Activated naive CD4-positive, alpha-beta T cell treated with anti-CD3 and anti-CD28 coated beads, Interleukin-2, amount 10 ng/mL, durations not matched to agents 7 days and 5 days (primary cell): ENCODE data around the gene CEP112.

Experiments
- CTCF ChIA-PET: fragments of 350-600 bp; sonication (Branson Sonifier 250); formaldehyde crosslinking; loops from one replicate; lab custom pipeline; 2021; ENCODE audit warnings: antibody characterized with exemption; lab: Charles Lee
- DNase-seq: peaks from one replicate; pipeline ENCODE4 v3.0.0-alpha.2; 2020
- H3K27ac Mint-ChIP-seq: one replicate; pipeline ENCODE4 v1.8.0; 2021; ENCODE audit warnings: mild to moderate bottlenecking, moderate library complexity, mixed read lengths
- H3K27me3 Mint-ChIP-seq: one replicate; pipeline ENCODE4 v1.8.0; 2021; ENCODE audit warnings: mild to moderate bottlenecking, mixed read lengths
- H3K36me3 Mint-ChIP-seq: one replicate; pipeline ENCODE4 v1.8.0; 2021; ENCODE audit warnings: mixed read lengths
- H3K4me1 Mint-ChIP-seq: one replicate; pipeline ENCODE4 v1.8.0; 2021; ENCODE audit warnings: mixed read lengths
- H3K4me3 Mint-ChIP-seq: one replicate; pipeline ENCODE4 v1.8.0; 2021; ENCODE audit warnings: mild to moderate bottlenecking, moderate library complexity, mixed read lengths
- H3K9me3 Mint-ChIP-seq: one replicate; pipeline ENCODE4 v1.8.0; 2021; ENCODE audit warnings: mixed read lengths

Gene CEP112

DNA sequence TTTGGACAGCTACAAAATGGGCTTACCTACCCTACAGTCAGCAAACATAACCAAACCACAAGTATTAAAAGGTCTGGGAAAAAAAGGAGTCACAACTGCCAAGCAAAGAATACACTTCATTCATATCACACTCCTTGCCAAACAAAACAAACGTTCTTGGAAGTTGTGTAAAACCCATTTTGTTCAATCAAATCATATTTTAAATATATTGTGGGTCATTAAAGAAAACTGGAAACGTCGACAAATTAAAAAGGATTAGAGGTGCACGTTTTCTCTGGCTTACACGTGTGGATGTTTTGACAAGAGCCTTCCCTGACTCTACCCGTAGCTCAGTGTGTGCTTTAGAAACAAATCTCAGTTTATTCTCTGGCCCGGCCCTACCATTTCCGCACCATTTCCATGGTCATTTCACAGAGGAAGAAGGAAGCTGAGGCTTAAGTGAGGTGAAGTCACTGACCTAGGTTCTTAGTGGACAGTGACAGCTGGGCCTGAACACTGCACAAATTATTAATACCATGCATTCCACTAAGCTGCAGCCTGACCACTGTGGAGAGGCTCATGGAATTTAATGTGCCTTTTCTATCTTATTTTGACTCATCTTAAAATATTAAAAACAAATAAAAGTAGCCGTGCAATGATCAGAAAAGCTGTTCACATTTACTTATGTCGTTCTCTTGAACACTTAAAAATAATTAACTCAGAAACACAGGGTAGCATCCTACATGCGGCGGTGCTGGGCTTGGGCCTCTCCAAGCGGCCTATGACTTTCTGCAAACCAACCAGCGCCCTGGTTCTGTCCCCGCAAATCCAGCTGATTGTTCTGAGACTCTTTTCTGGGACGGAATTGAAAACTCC, 968 bp downstream of the CEP112 start:
- DNase-seq, result no peak
- Mint-ChIP-seq H3K9me3 (no peaks in the 10 kb centered on the region), H3K4me3 (peak overlapping the region; percentile 76), H3K4me1 (peaks cover 19% of the 10 kb centered on the region), H3K27ac (no peak overlapping the region), H3K27me3 (peaks cover 17% of the 10 kb centered on the region), H3K36me3 (no peaks in the 10 kb centered on the region)
- CTCF ChIA-PET, result interaction anchor here (0.9 to 1.1 kb wide), 2 partner anchors 8 to 12 kb away, joined by 3 read pairs; no protein-coding TSS in a partner anchor

DNA sequence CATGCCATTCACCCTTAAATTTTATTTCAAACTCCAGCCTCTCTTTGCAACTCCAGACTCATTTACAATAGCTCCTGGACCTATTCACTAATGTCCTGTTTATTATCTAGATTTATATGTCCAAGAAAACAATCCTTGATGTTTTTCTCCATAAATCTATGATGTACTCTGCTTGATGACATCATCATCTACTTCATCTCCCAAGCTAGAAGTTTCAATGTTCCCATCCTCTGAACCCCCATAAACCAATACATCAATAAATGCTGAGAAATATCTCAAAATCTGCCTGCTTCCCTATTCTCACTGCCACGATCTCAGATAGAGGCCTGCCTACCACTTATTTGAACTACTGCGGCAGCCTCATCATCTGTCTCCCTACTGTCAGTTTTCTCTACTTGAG, 4.2 kb downstream of the CEP112 start:
- DNase-seq, result no peak
- no peaks in the 10 kb centered on the region for H3K36me3 Mint-ChIP-seq
- peaks cover 19% of the 10 kb centered on the region for H3K4me1 Mint-ChIP-seq
- CTCF ChIA-PET, result interaction anchor here (0.6 kb wide), 1 partner anchor 991 kb away, joined by 3 read pairs; no protein-coding TSS in a partner anchor
- H3K27ac Mint-ChIP-seq, result no peak overlapping the region
- H3K4me3 Mint-ChIP-seq, result no peak overlapping the region
- peaks cover 11% of the 10 kb centered on the region for H3K27me3 Mint-ChIP-seq
- no peaks in the 10 kb centered on the region for H3K9me3 Mint-ChIP-seq

DNA sequence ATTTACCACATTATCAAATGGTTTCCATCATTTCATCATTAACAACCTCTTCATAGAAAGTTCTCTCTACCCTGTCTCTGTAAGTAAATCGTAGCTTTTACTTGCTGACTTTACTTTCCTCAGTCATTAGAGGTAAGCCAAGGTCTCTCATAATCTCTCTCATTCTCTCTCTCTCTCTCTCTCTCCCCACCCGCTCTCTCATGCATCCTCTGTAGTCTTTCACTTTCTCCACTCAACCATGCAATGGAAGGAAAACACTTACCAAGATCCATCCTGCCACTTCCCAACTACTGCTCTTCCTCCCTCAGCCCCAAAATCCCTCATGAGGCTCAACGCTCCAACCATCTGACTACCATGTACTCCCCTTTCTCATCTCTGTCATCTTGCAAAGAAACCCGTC, 6.1 kb downstream of the CEP112 start:
- peaks cover 4% of the 10 kb centered on the region for H3K36me3 Mint-ChIP-seq

DNA sequence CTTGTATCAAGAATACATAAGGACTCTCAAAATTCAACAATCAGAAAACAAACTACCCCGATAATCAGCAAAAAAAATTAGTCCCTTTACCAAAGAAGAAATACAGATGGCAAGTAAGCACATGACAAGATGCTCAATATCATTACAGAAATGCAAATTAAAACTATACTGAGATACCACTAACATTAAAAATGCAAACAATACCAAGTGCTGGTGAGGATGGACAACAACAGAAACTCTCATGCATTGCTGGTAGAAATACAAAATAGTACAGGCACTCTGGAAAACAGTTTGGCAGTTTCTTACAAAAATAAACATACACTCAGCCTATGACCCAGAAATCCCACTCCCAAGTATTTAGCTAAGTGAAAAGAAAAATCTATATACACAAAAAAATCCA, 7.5 kb downstream of the CEP112 start:
- Mint-ChIP-seq H3K27me3 (no peaks in the 10 kb centered on the region), H3K4me1 (peaks cover 3% of the 10 kb centered on the region), H3K9me3 (no peaks in the 10 kb centered on the region), H3K36me3 (peaks cover 4% of the 10 kb centered on the region), H3K4me3 (no peak overlapping the region), H3K27ac (no peak overlapping the region)
- CTCF ChIA-PET, result no interaction called here
- DNase-seq, result no peak

More for the DNA sequence above, 6.1 kb downstream of the CEP112 start:
- Mint-ChIP-seq H3K27me3 (no peaks in the 10 kb centered on the region), H3K9me3 (no peaks in the 10 kb centered on the region), H3K27ac (no peak overlapping the region), H3K4me1 (peaks cover 6% of the 10 kb centered on the region), H3K4me3 (no peak overlapping the region)
- DNase-seq, result no peak
- CTCF ChIA-PET, result no interaction called here

DNA sequence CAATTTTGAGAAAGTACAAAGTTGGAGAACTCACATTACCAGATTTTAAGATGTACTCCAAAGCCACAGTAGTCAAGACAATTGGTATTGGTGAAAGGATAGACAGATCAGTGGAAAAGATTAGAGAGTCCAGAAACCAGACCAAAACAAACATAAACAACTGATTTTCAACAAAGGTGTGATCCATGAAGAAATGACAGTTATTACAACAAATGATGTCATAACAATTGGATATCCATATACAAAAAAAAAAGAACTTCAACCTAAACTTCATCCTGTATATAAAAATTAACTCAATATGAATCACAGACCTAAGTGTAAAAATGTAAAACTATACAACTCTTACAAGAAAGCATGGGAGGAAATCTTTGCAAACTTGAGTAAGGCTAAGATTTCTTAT, 8.4 kb downstream of the CEP112 start:
- DNase-seq, result no peak
- Mint-ChIP-seq H3K27me3 (no peaks in the 10 kb centered on the region), H3K27ac (no peak overlapping the region)

DNA sequence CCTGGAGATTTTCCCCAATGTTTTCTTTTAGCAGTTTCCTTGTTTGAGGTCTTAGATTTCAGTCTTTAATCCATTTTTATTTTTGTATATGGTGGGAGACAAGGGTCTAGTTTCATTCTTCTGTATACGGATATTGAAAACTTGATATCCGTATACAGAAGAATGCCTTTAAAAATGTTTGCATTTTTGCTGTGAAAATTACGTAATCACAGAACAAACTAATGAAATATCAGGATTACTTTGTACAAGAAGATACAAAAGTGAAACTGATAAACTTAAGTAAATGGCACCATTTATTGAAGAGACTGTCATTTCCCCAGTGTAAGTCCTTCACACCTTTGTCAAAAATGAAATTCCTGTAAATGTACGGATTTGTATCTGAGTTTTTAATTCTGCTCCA, 13.3 kb downstream of the CEP112 start:
- Mint-ChIP-seq H3K9me3 (no peaks in the 10 kb centered on the region), H3K4me1 (no peaks in the 10 kb centered on the region), H3K27ac (no peak overlapping the region), H3K27me3 (no peaks in the 10 kb centered on the region), H3K4me3 (no peak overlapping the region), H3K36me3 (peaks cover 4% of the 10 kb centered on the region)
- CTCF ChIA-PET, result no interaction called here
- DNase-seq, result no peak

More for the DNA sequence above, 8.4 kb downstream of the CEP112 start:
- CTCF ChIA-PET, result no interaction called here
- H3K36me3 Mint-ChIP-seq, result peaks cover 4% of the 10 kb centered on the region
- H3K4me1 Mint-ChIP-seq, result peaks cover 2% of the 10 kb centered on the region
- no peak overlapping the region for H3K4me3 Mint-ChIP-seq
- no peaks in the 10 kb centered on the region for H3K9me3 Mint-ChIP-seq

DNA sequence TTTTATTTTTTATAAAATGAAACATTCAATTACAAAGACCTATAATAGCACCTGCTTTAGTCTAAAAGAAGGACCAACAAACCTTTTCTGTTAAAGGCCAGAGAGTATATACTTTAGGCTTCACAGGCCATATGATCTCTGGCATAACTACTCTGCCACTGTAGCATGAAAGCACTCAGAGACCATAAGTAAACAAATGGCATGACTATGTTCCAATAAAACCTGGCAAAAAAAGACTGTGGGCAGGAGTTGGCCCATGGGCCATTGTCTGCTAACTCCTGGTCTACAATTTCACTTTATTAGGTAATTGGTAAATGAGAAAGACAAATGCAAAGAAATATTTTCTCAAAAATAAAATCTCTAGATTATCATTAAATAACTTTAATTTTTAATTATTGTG, 14.9 kb downstream of the CEP112 start:
- DNase-seq, result no peak
- Mint-ChIP-seq H3K4me3 (no peak overlapping the region), H3K27me3 (no peaks in the 10 kb centered on the region), H3K4me1 (no peaks in the 10 kb centered on the region), H3K27ac (no peak overlapping the region), H3K36me3 (peaks cover 1% of the 10 kb centered on the region), H3K9me3 (no peaks in the 10 kb centered on the region)
- CTCF ChIA-PET, result no interaction called here

DNA sequence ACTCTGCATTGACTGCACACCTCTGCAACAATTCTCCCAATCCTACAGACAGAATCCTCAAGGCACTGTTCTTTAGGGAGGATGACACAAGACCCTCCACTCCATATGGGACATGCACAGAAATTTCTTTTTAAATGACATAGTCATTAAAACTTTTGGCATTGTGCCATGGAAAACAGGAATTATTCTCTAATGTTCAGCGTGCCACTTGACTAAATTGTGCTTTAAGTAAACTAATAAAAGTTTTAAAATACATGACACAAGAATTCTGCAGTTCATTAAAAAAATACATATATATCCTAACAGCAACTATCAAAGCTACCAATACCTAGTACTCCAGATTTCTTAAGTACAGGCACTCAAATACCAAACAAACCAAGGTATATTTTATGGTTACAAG, 16.0 kb downstream of the CEP112 start:
- CTCF ChIA-PET, result no interaction called here
- H3K27me3 Mint-ChIP-seq, result no peaks in the 10 kb centered on the region

DNA sequence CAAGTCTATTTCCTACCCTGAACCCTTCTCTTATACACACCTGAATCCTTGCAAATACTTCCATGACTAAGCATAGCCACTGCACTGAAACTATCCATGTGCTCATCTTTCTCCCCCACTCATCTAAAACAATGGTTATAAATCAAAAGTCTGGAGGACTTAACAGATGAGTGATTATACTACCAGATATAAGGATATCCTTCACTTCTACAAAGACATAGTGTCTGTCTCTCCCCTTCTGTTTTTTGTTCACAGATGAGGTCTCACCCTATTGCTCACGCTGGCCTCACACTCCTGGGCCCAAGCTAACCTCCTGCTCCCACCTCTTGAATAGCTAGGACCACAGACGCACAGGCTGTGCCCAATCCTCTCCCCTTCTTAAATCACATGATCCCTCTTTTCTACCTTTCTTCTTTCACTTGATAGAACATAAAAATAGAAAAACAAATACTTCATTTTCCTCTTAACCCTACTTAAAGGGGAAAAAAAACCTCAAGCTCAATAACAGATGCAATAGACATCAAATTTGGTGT, 19.2 kb downstream of the CEP112 start:
- Mint-ChIP-seq H3K27ac (no peak overlapping the region), H3K9me3 (no peaks in the 10 kb centered on the region), H3K4me3 (no peak overlapping the region), H3K4me1 (no peaks in the 10 kb centered on the region), H3K27me3 (no peaks in the 10 kb centered on the region), H3K36me3 (no peaks in the 10 kb centered on the region)
- DNase-seq, result no peak
- CTCF ChIA-PET, result interaction anchor here (1.0 to 1.3 kb wide), 2 partner anchors 8 to 185 kb away, joined by 3 read pairs; no protein-coding TSS in a partner anchor

More for the DNA sequence above, 16.0 kb downstream of the CEP112 start:
- Mint-ChIP-seq H3K9me3 (no peaks in the 10 kb centered on the region), H3K36me3 (no peaks in the 10 kb centered on the region), H3K27ac (no peak overlapping the region), H3K4me3 (no peak overlapping the region), H3K4me1 (no peaks in the 10 kb centered on the region)
- no peak for DNase-seq

DNA sequence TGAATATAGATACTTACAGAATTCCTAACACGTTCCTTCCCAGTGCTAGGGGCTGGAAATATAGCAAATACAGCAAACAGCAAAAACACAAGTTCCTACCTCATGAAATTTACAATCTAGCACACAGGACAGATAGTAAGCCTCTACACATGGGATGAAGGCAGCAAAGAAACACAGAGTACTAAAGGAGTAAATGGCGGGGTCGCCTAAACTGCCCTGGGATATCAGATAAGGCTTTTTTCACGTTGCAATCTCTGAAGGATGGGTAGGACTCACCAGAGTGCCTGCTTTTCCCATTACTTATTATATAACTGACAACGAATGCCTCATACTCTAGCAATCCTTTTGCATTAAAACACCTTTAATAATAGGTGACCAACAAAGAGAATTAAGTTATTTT, 19.8 kb downstream of the CEP112 start:
- CTCF ChIA-PET, result no interaction called here
- Mint-ChIP-seq H3K9me3 (no peaks in the 10 kb centered on the region), H3K4me1 (no peaks in the 10 kb centered on the region), H3K27ac (no peak overlapping the region), H3K4me3 (no peak overlapping the region), H3K27me3 (no peaks in the 10 kb centered on the region), H3K36me3 (no peaks in the 10 kb centered on the region)
- no peak for DNase-seq

DNA sequence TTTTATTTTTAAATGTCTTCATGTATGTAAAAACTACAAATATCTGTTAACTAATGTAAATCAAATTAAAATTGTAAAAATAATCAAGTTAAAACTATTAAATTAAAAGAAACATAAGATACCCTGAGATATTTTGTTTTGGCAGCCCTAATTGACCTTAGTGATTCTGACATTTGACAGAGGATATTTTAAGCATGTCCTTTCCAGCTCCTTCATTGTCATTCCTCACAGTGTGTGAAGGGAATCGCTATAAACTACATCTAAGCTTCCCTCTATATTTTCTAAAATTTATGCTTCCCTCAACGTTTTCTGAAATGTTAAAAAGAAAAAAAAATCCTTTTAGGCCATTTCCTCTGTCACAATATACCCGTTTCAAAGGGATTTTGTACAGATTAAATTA, 20.2 kb downstream of the CEP112 start:
- H3K4me1 Mint-ChIP-seq, result no peaks in the 10 kb centered on the region
- no peaks in the 10 kb centered on the region for H3K36me3 Mint-ChIP-seq
- DNase-seq, result no peak
- CTCF ChIA-PET, result no interaction called here
- no peaks in the 10 kb centered on the region for H3K27me3 Mint-ChIP-seq
- H3K27ac Mint-ChIP-seq, result no peak overlapping the region
- H3K9me3 Mint-ChIP-seq, result no peaks in the 10 kb centered on the region
- H3K4me3 Mint-ChIP-seq, result no peak overlapping the region

DNA sequence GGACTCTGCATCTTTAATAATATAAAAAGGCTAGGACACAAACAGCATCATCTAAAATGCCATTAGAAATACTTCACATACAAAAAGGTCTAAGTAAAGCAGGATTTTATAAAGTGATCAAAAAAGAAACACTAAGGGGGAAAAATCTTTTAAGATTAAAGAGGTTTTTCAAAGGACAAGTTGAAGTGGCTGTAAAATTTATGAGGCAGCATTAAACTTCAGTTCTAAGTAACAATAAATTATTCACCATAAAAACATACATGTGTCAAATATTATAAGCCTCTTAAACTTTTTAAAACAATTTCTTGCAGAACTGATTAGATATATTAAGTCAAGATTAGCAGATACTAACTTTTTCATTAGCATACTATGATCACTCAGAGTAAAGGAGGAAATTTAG, 20.8 kb downstream of the CEP112 start:
- Mint-ChIP-seq H3K27ac (no peak overlapping the region), H3K4me1 (no peaks in the 10 kb centered on the region), H3K27me3 (no peaks in the 10 kb centered on the region), H3K36me3 (no peaks in the 10 kb centered on the region), H3K9me3 (no peaks in the 10 kb centered on the region), H3K4me3 (no peak overlapping the region)
- CTCF ChIA-PET, result no interaction called here
- DNase-seq, result no peak

DNA sequence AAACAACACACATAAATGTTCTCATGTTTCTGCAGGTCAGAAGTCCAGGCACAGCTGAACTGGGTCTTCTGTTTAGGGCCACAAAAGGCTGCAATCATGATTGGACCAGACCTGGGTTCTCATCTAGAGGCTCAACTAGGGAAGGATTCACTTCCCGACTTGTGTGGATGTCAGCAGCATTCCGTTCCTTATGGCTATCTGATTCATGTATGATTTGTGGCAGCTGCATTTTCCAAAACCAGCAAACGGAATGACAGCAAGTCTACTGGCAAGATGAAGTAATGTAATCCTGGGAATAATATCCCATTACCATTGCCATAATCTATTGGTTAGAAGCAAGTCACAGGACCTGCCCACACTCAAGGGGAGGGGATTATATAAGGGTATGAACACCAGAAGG, 22.1 kb downstream of the CEP112 start:
- CTCF ChIA-PET, result no interaction called here
- no peak overlapping the region for H3K4me3 Mint-ChIP-seq
- no peaks in the 10 kb centered on the region for H3K4me1 Mint-ChIP-seq
- H3K9me3 Mint-ChIP-seq, result no peaks in the 10 kb centered on the region
- H3K36me3 Mint-ChIP-seq, result no peaks in the 10 kb centered on the region
- no peak for DNase-seq
- H3K27me3 Mint-ChIP-seq, result no peaks in the 10 kb centered on the region
- no peak overlapping the region for H3K27ac Mint-ChIP-seq

DNA sequence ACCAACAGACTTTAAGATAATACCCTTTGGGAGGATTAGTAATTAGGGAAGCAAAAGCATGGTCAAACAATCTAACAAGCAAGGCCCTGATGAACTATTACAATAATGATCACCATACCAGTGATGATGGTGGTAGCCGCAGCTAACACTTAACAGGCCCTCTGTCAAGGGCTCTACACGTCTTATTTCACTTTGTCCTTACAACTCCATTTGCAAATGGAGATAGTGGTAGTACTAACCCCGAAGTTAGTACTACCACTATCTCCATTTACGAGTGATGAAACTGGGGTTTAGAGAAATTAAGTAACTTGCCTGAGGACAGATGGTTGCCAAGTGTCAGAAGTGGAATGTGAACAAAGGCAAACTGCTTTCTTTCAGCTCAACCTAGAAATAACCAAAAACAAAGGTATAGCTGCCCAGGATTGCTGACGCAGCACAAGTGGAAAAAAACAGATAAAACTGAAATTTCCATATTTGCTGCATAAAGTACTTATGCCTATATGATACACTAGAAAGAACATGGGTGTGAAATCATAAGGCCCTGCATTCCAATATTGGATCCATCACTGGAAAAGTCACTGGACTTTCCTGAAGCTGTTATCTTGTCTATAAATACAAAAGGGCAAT, 24.6 kb downstream of the CEP112 start:
- no peak for DNase-seq
- Mint-ChIP-seq H3K4me1 (no peaks in the 10 kb centered on the region), H3K4me3 (no peak overlapping the region), H3K27ac (no peak overlapping the region), H3K27me3 (no peaks in the 10 kb centered on the region), H3K9me3 (no peaks in the 10 kb centered on the region), H3K36me3 (no peaks in the 10 kb centered on the region)
- CTCF ChIA-PET, result interaction anchor here (0.7 to 1.0 kb wide), 2 partner anchors 905 to 949 kb away, joined by 3 read pairs; no protein-coding TSS in a partner anchor
